Mesenchymal stem cell (in vitro differentiated cells and primary cell): ENCODE data around the gene PRSS21.

ENCODE experiments used
- DNase-seq: peaks from one replicate; pipeline ENCODE4 v3.0.0-alpha.2; 2013
- H2AFZ ChIP-seq: one replicate; pipeline ENCODE4 v1.6.1; 2013; ENCODE audit warnings: low read depth, mild to moderate bottlenecking, control low read depth, inconsistent platforms, low read length, moderate library complexity
- H2AK5ac ChIP-seq: 2 replicates; pipeline ENCODE4 v1.6.1; 2013; ENCODE audit warnings: low read length, moderate library complexity, mild to moderate bottlenecking, inconsistent platforms; ENCODE audit not compliant: severe bottlenecking
- H2BK120ac ChIP-seq: one replicate; pipeline ENCODE4 v1.6.1; 2013; ENCODE audit warnings: low read depth, mild to moderate bottlenecking, inconsistent platforms, low read length, moderate library complexity
- H2BK12ac ChIP-seq, 2 experiments: one replicate each; pipeline ENCODE4 v1.6.1; 2013; ENCODE audit warnings: inconsistent platforms in 2 of 2, low read length in 2 of 2, mild to moderate bottlenecking in 2 of 2, moderate library complexity in 2 of 2, control low read depth in 1 of 2
- H2BK15ac ChIP-seq: one replicate; pipeline ENCODE4 v1.6.1; 2013; ENCODE audit warnings: mild to moderate bottlenecking, low read depth, inconsistent platforms; ENCODE audit not compliant: poor library complexity, severe bottlenecking
- H2BK5ac ChIP-seq: 2 replicates; pipeline ENCODE4 v1.6.1; 2013; ENCODE audit warnings: low read depth, mild to moderate bottlenecking, low read length, control low read depth, inconsistent platforms; ENCODE audit not compliant: poor library complexity, severe bottlenecking
- H3K14ac ChIP-seq, 2 experiments: one replicate each; pipeline ENCODE4 v1.6.1; 2013; ENCODE audit warnings: inconsistent platforms in 2 of 2, low read length in 2 of 2, control low read depth in 1 of 2, mild to moderate bottlenecking in 1 of 2, moderate library complexity in 1 of 2
- H3K18ac ChIP-seq, 2 experiments: one replicate each; pipeline ENCODE4 v1.6.1; 2013; ENCODE audit warnings: inconsistent platforms in 2 of 2, low read length in 2 of 2, control low read depth in 1 of 2, low read depth in 1 of 2, mild to moderate bottlenecking in 1 of 2
- H3K23ac ChIP-seq, 2 experiments: one replicate each; pipeline ENCODE4 v1.6.1; 2013; ENCODE audit warnings: inconsistent platforms in 2 of 2, low read length in 2 of 2, mild to moderate bottlenecking in 2 of 2, moderate library complexity in 2 of 2, control low read depth in 1 of 2
- H3K27ac ChIP-seq: 2 replicates; pipeline ENCODE4 v1.5.1; 2013; ENCODE audit warnings: mild to moderate bottlenecking, moderate library complexity, low read length, control low read depth, inconsistent platforms; ENCODE audit not compliant: poor library complexity, severe bottlenecking
- H3K27me3 ChIP-seq, 2 experiments: 2 replicates each; pipeline versions ENCODE4 v1.6.1 to v1.7.0; 2013; ENCODE audit warnings: low read length in 2 of 2, mild to moderate bottlenecking in 2 of 2, moderate library complexity in 2 of 2, control low read depth in 1 of 2, inconsistent platforms in 1 of 2; ENCODE audit not compliant: control insufficient read depth in 1 of 2, insufficient read depth in 1 of 2
- H3K36me3 ChIP-seq, 2 experiments: 2 replicates each; pipeline versions ENCODE4 v1.6.1 to v1.7.0; 2013; ENCODE audit warnings: low read length in 2 of 2, control low read depth in 1 of 2, inconsistent platforms in 1 of 2, low read depth in 1 of 2, mild to moderate bottlenecking in 1 of 2; ENCODE audit not compliant: insufficient read depth in 2 of 2, control insufficient read depth in 1 of 2
- H3K4ac ChIP-seq, 2 experiments: one replicate each; pipeline ENCODE4 v1.6.1; 2013; ENCODE audit warnings: inconsistent platforms in 2 of 2, low read length in 2 of 2, mild to moderate bottlenecking in 2 of 2, moderate library complexity in 2 of 2, control low read depth in 1 of 2, low read depth in 1 of 2
- H3K4me1 ChIP-seq: 2 replicates; pipeline ENCODE4 v1.6.1; 2013; ENCODE audit warnings: low read depth, low read length, control low read depth; ENCODE audit not compliant: control insufficient read depth, insufficient read depth
- H3K4me2 ChIP-seq: 2 replicates; pipeline ENCODE4 v1.6.1; 2013; ENCODE audit warnings: low read length, mild to moderate bottlenecking, inconsistent platforms; ENCODE audit not compliant: poor library complexity, severe bottlenecking
- H3K4me3 ChIP-seq, 2 experiments: 2 replicates each; pipeline versions ENCODE4 v1.5.1 to v1.7.0; 2013; ENCODE audit warnings: low read length in 2 of 2, mild to moderate bottlenecking in 2 of 2, control low read depth in 1 of 2, low read depth in 1 of 2; ENCODE audit not compliant: insufficient read depth in 1 of 2
- H3K79me1 ChIP-seq: replicated peaks from 2 replicates; pipeline ENCODE4 v1.6.1; 2013; ENCODE audit warnings: mild to moderate bottlenecking, control low read depth, low read length, inconsistent platforms; ENCODE audit not compliant: poor library complexity, severe bottlenecking
- H3K9ac ChIP-seq: 2 replicates; pipeline ENCODE4 v1.7.0; 2013; ENCODE audit warnings: mild to moderate bottlenecking, low read length, moderate library complexity
- H3K9me3 ChIP-seq: 2 replicates; pipeline ENCODE4 v1.7.0; 2013; ENCODE audit warnings: mild to moderate bottlenecking, low read length; ENCODE audit not compliant: control insufficient read depth
- H4K8ac ChIP-seq: one replicate; pipeline ENCODE4 v1.6.1; 2013; ENCODE audit warnings: inconsistent platforms, mild to moderate bottlenecking, low read length, moderate library complexity
- H4K91ac ChIP-seq: one replicate; pipeline ENCODE4 v1.6.1; 2013; ENCODE audit warnings: mild to moderate bottlenecking, low read length, inconsistent platforms
- WGBS: methylation state at CpG from one replicate; pipeline ENCODE4 v1.1.7; 2013; ENCODE audit warnings: mixed read lengths; 5-methylcytosine and 5-hydroxymethylcytosine counted together

The PRSS21 gene

GRCh38 chr16:2775765-2776499 lies 41.1 kb upstream of the PRSS21 start:
- no peak overlapping the region for H2AK5ac ChIP-seq
- peaks cover 28% of the 10 kb centered on the region for H3K4me1 ChIP-seq
- H3K4ac ChIP-seq = peak overlapping the region in 1 of 2 experiments; percentile 43
- H3K23ac ChIP-seq = no peak overlapping the region
- H3K79me1 ChIP-seq = peaks cover 16% of the 10 kb centered on the region
- H2BK12ac ChIP-seq = no peak overlapping the region
- H2AFZ ChIP-seq = no peak overlapping the region
- H2BK120ac ChIP-seq = no peak overlapping the region
- H3K4me3 ChIP-seq = peak overlapping the region; percentile 89 to 90
- H3K27me3 ChIP-seq = no peaks in the 10 kb centered on the region
- H3K36me3 ChIP-seq = peaks cover 43 to 44% of the 10 kb centered on the region in 2 experiments
- no peak for DNase-seq
- peak overlapping the region in 1 of 2 experiments; percentile 95 for H3K18ac ChIP-seq
- peak overlapping the region; percentile 74 for H3K4me2 ChIP-seq
- H4K91ac ChIP-seq = peak overlapping the region; percentile 54
- no peak overlapping the region for H4K8ac ChIP-seq
- no peaks in the 10 kb centered on the region for H3K9me3 ChIP-seq
- no peak overlapping the region for H2BK15ac ChIP-seq
- WGBS = 60% methylated on average over 10 of the region's 11 CpGs
- no peak overlapping the region for H2BK5ac ChIP-seq
- H3K9ac ChIP-seq = peak overlapping the region; percentile 88
- peak overlapping the region in 1 of 2 experiments; percentile 97 for H3K14ac ChIP-seq
- H3K27ac ChIP-seq = no peak overlapping the region

- peak overlapping the region; percentile 63 for H2BK15ac ChIP-seq
- peak overlapping the region; percentile 92 for H2AFZ ChIP-seq
- H3K4me2 ChIP-seq = peak overlapping the region; percentile 74
- peak overlapping the region; percentile 90 to 95 for H3K18ac ChIP-seq
- H2BK5ac ChIP-seq = peak overlapping the region; percentile 71
- peak overlapping the region; percentile 65 to 97 for H3K14ac ChIP-seq
- H3K27me3 ChIP-seq = no peaks in the 10 kb centered on the region
- peak overlapping the region; percentile 82 for H4K8ac ChIP-seq
- H3K9ac ChIP-seq = peak overlapping the region; percentile 88
- H3K23ac ChIP-seq = peak overlapping the region in 1 of 2 experiments; percentile 94
- no peaks in the 10 kb centered on the region for H3K9me3 ChIP-seq
- peak overlapping the region; percentile 88 for H4K91ac ChIP-seq
- peaks cover 36 to 37% of the 10 kb centered on the region in 2 experiments for H3K36me3 ChIP-seq
- WGBS = under 1% methylated on average over 45 of the region's 72 CpGs
- H3K4me1 ChIP-seq = peaks cover 28% of the 10 kb centered on the region
- peaks cover 16% of the 10 kb centered on the region for H3K79me1 ChIP-seq
- peak overlapping the region; percentile 89 to 90 for H3K4me3 ChIP-seq
- H3K4ac ChIP-seq = peak overlapping the region; percentile 76 to 92
- no peak overlapping the region for H2AK5ac ChIP-seq
- H3K27ac ChIP-seq = no peak overlapping the region
- H2BK12ac ChIP-seq = peak overlapping the region in 1 of 2 experiments; percentile 66
- peak; percentile 31 for DNase-seq
- no peak overlapping the region for H2BK120ac ChIP-seq
Observed at GRCh38 chr16:2776500-2777139, 40.4 kb upstream of the PRSS21 start.

- H3K79me1 ChIP-seq = peaks cover 16% of the 10 kb centered on the region
- H3K9me3 ChIP-seq = no peaks in the 10 kb centered on the region
- peak within 1 kb of the TSS; percentile 99 for H4K91ac ChIP-seq
- DNase-seq = peak; percentile 81
- H3K4me1 ChIP-seq = peaks cover 28% of the 10 kb centered on the region
- peak within 1 kb of the TSS; percentile 100 for H3K9ac ChIP-seq
- H3K4me3 ChIP-seq = peak within 1 kb of the TSS; percentile 90 to 97
- H3K4me2 ChIP-seq = peak within 1 kb of the TSS; percentile 89
- H3K23ac ChIP-seq = peak within 1 kb of the TSS in 1 of 2 experiments; percentile 98
- 0% methylated on average over 56 of the region's 70 CpGs for WGBS
- H2BK15ac ChIP-seq = peak within 1 kb of the TSS; percentile 63
- peak within 1 kb of the TSS; percentile 88 for H3K27ac ChIP-seq
- H2BK5ac ChIP-seq = peak within 1 kb of the TSS; percentile 96
- peak within 1 kb of the TSS; percentile 59 for H2BK120ac ChIP-seq
- peaks cover 0 to 2% of the 10 kb centered on the region in 2 experiments for H3K27me3 ChIP-seq
- peak within 1 kb of the TSS; percentile 31 to 66 for H2BK12ac ChIP-seq
- H3K18ac ChIP-seq = peak within 1 kb of the TSS; percentile 99
- H2AK5ac ChIP-seq = peak within 1 kb of the TSS; percentile 68
- H4K8ac ChIP-seq = peak within 1 kb of the TSS; percentile 91
- peak within 1 kb of the TSS; percentile 84 to 100 for H3K4ac ChIP-seq
- peak within 1 kb of the TSS; percentile 65 to 97 for H3K14ac ChIP-seq
- peaks cover 29% of the 10 kb centered on the region in 2 experiments for H3K36me3 ChIP-seq
- peak within 1 kb of the TSS; percentile 92 for H2AFZ ChIP-seq
Observed at GRCh38 chr16:2777231-2777902, 39.7 kb upstream of the PRSS21 start, which contains the start of gene ELOB. Gene ELOB (minus strand): TSS chr16:2777280. CDS start chr16:2777239, 41 bp downstream.
